AG20443 (cell line): ENCODE results near the gene OR4D2.

Experiments used
- DNase-seq: peaks from one replicate; pipeline ENCODE4 v3.0.0; 2012; ENCODE audit warnings: low spot score, mixed read lengths

Gene OR4D2

GRCh38 chr17:58174871-58175270 lies 8.1 kb downstream of the OR4D2 start:
- DNase-seq, result no peak

GRCh38 chr17:58176200-58176599 lies 9.4 kb downstream of the OR4D2 start:
- DNase-seq, result no peak

- DNase-seq, result no peak
These were observed 15.0 kb downstream of the OR4D2 start for GRCh38 chr17:58181796-58182195.

DNA sequence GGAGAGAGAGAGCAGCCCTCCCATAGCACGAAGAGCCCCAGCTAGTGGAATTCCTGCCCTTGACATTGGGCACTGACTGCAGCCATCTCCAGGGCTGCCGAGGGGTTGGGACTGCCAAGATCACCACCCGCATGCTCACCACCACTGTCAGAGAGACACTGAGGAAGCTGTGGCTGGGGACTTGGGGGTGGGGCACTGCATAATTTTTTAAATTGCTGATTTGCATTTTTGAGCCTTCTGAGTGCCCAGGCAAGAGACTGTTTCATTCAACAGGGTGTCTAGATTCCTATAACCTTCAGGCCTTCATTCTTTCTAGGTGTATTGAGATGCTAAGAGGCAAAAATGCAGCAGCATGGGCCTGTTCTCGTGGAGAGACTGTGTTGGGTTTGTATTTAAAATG lies 16.7 kb downstream of the OR4D2 start:
- DNase-seq, result no peak

- DNase-seq, result no peak
These were observed 17.7 kb downstream of the OR4D2 start for GRCh38 chr17:58184308-58184985.

GRCh38 chr17:58184986-58185761 lies 18.4 kb downstream of the OR4D2 start:
- no peak for DNase-seq

DNA sequence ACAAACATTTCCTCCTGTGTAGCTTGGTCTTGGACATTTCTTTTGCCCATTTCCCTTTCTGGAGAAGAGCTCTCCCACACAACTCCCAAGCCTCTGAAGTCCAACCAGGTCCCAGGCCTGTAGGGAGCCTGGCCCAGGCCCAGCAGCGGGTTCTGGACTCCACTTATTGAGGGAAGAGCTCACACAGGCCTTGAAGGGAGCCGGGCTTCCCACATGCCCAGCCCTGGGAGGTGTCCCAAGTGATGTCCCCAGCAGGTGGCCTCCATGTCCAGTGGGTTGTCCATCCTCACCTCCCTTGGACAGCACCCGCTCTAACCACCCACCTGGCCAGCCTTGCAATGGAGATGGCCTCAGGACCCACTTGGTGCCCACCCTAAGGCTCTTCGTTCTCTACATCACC lies 19.8 kb downstream of the OR4D2 start:
- no peak for DNase-seq

DNA sequence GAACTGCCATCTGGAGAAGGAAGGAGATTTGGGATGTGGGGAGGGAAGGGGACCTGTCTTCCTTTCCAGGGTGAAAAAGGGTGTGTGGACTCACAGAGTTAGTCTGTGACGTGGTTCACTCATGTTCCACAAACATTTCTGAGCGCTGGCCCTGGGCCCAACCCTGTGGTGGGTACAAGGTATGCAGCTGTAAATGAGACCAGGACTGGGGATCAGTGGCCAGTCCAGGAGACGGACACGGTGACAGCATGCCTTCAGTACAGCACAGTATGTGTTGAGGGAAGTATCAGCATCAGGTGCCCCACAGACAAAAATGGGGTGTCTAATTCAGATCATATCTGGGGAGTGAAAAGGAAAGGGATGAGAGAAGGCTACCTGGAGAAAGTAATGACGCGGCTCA lies 20.3 kb downstream of the OR4D2 start:
- no peak for DNase-seq

DNA sequence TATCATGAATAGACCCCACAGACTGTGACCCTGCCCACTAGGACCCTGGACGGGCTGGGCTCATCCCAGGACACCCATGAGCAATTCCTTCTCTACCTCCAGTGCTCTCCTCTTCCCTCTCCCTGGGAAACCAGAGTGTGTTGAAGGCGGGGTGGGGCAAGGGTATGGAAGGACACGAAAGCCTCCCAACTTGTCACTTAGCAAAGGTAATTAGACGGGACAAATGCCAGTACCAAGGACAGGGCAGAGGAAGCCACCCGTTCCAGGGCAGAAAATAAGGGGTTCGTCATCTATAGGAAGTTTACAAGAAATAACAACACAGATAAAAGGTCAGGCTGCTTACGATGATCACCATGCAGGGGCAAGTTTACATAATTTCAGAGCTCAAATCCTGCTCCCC lies 20.9 kb downstream of the OR4D2 start:
- DNase-seq, result no peak

DNA sequence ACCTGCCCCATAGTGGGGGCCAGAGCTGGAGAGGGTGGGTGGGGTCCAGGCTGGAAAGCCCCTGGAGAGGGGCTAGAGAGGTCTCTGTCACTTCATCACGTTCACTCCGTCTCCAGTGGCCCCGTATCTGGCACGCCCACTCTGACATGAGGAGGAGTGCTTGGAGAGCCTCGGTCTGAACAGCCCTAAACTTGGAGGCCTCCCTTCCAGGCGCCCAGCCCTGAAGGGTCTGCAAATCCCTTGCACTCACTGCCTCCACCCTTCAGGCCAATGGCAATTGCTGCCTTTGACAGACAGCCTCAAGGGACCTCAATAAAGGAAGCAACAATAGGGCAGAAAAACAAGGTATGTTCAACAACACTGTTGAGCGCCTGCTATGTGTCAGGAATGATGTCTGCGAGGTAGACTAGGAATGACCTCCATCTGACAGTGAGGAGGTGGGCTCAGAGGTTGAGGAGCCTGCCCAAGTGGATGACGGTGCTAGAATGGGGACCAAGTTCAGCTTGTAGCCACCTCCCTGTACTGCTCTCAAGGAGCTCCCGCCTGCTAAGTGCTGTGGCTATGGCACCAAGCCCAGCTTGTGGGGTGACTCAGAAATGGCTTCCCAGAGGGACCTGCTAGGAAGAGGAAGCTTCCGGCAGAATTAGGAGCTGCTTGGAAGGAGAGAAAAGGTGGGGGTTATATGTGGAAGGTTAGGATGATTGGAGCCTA lies 22.8 kb downstream of the OR4D2 start:
- DNase-seq, result peak; percentile 91

GRCh38 chr17:58191241-58191896 lies 24.6 kb downstream of the OR4D2 start:
- DNase-seq, result no peak

DNA sequence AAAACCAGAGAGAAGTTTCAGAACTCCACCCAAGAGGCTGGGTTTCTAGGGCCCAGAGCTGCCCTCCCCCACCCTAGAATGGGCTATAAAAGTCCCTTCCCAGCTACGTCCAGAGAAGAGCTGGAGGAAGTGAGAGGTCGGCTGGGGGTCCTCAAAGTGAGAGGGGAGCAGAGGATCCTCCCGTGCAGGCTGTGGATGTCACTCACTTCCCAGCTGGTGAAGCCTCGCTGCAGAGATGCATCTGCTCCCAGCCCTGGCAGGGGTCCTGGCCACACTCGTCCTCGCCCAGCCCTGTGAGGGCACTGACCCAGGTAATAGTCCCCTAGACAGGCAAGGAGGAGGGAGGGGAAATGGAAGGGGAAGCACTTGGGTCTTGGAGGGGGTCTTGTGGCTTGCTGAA lies 25.8 kb downstream of the OR4D2 start, which contains the start of gene EPX:
EPX (plus strand) TSS at position 115 of the 400 bp plus-strand sequence; CDS start at position 236, 121 bp downstream.
- no peak for DNase-seq

DNA sequence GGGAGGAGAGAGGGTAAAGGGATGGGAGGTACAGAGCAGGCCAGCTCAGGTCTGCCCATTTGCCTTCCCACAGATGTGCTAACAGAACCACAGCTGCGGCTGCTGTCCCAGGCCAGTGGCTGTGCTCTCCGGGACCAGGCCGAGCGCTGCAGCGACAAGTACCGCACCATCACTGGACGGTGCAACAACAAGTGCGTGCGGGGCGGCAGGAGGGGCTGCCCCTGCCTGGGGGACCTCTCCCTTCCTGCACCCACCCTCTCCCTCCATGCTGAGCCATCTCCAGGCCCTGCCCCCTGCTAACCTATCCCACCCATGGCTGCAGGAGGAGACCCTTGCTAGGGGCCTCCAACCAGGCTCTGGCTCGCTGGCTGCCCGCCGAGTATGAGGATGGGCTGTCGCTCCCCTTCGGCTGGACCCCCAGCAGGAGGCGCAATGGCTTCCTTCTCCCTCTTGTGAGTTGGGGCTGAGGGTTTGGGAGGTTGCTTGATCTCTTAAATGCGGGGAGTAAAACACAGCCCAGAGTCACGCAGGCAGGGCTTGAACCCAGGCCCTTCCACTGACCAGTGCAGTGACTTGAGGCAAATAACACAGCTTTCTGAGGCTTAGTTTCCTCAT lies 27.0 kb downstream of the OR4D2 start:
- DNase-seq, result no peak

DNA sequence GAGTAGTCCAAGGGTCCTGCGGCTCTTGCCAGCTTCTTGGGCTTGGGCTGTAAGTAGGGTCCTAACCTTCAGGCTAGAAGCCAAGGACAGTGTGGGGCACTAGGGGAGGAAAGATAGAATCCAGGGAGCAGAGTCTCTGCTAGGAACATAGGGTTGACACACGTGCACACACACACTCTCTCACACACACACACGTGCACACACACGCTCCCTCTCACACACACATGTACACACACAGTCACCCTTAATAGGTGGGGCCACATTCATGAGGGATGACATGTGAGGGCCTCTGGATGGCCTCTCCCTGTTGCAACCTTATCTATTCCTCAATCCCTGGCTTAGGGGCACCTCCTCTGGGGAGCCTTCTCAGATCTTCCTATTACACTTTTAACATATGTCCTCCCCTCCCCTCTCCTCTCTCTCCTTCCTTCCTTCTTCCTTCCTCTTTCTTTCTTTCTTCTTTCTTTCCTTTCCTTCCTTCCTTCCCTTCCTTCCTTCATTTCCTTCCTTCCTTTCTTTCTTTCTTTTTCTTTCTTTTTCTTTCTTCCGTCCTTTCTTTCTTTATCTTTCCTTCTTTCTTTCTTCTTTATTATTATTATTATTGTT lies 28.8 kb downstream of the OR4D2 start:
- no peak for DNase-seq

GRCh38 chr17:58196610-58197009 lies 29.8 kb downstream of the OR4D2 start:
- DNase-seq, result no peak

DNA sequence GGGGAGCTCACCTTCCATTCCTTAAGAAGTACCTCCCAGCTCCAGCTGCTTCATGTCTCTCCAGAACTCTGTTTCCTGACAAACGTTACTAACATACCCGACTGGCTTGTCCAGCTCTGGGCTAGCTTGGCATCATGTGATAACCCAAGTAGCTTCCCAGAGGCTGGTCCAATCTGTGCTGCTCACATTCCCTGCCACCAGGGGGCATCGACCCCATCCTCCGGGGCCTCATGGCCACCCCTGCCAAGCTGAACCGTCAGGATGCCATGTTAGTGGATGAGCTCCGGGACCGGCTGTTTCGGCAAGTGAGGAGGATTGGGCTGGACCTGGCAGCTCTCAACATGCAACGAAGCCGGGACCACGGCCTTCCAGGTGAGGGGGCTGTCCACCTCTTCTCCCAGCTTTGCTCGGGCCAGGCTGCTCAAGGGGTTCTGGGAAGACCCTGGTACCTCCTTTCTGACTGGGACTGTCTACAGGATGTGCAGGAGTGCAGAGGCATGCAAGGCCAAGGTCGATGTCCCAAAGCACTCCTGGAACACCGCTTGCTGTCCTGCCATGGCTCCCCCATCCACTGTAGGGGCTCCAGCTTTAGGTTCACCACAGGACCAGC lies 33.3 kb downstream of the OR4D2 start:
- DNase-seq, result peak; percentile 55

DNA sequence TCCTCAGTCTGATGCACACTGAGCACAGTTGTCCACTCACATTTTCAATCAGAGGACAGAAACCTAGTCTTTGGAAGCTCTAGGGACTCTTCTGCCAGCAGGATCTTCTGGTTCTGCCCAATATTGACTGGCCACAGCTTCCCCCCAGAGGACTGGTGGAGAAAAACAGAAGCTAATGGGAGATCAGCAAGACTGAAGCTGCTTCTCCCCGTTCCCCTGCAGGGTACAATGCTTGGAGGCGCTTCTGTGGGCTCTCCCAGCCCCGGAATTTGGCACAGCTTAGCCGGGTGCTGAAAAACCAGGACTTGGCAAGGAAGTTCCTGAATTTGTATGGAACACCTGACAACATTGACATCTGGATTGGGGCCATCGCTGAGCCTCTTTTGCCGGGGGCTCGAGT lies 36.1 kb downstream of the OR4D2 start:
- DNase-seq, result no peak

DNA sequence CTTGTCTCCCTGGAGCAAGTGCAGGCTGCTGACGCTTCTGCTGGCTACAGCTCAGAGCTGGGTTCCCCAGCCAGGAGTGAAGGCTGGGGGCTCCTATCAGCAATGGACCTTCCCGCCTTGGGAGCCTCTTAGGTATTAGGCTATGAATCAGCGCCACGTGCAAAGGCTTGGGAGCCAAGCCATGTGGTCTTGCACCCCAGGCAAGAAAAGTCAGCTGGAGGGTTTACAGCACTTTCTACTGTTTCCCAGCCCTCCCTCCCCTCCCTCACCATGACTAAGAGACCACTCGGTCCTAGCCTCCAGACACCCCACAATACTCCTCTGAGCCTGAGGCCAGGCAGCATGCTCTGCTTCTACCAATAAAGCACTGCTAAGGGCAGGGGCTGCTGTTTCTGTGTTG lies 38.0 kb downstream of the OR4D2 start:
- DNase-seq, result no peak

DNA sequence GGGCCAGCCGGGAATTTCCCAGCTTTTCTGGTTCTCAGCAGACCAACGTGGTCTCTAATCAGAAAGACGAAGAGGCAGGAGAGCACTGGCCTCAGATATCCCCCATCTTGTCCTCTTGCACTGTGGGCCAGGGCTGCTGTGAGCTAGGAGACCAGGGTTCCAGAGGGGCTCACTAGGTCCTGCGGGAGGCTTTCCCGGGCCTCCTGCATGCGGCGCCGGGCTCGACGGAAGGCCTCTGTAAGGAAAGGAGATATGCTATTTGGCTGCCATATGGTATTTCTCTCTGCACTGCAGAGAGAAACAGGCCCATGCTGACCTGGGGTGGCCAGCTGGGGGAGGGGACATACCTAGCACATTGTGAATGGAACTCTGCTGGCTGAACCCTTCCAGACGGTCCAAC lies 39.2 kb downstream of the OR4D2 start:
- DNase-seq, result no peak

GRCh38 chr17:58207451-58207850 lies 40.7 kb downstream of the OR4D2 start:
- no peak for DNase-seq

DNA sequence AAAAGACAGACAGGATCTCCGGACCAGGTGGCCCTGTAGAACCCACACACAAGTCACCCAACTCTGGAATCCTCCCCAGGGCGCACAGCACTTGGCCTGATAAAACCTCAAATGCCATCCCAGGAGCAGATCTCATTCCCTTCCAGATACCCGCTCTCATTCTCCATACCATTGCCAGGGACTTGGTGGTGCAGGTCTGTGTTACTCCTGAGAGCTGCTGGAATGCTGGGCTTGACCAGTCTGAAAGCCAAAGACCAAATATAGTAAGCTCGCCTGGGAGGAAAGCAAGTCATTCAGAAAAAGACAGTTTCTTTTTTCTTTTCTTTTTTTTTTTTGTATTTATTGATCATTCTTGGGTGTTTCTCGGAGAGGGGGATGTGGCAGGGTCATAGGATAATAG lies 41.6 kb downstream of the OR4D2 start:
- no peak for DNase-seq
